Activated CD4-positive, alpha-beta T cell treated with anti-CD3 and anti-CD28 coated beads for 24 hours (primary cell): ENCODE data around the gene CSGALNACT2.
A peak's percentile ranks its signal among the peaks of the same experiment; 100 is the strongest.
"Not testable (repeated sequence)": the region's sequence is repeated elsewhere in the genome, so short reads cannot be mapped to it uniquely, and the experiment has no call there.

Experiments used
- DNase-seq, 2 donors: peaks; one replicate each; pipeline ENCODE4 v3.0.0-alpha.2; 2020; ENCODE audit warnings: low read depth in 2 of 2

CSGALNACT2 gene

GRCh38 chr10:43216931-43217562 is 78.8 kb downstream of the CSGALNACT2 start:
- DNase-seq, result no peak

- DNase-seq, result no peak
These were observed 79.4 kb downstream of the CSGALNACT2 start for GRCh38 chr10:43217563-43218205.

- no peak for DNase-seq
These were observed 80.1 kb downstream of the CSGALNACT2 start for GRCh38 chr10:43218206-43218950.

GRCh38 chr10:43218951-43219837 is 80.9 kb downstream of the CSGALNACT2 start:
- DNase-seq, result no peak

- DNase-seq, result no peak
These were observed 81.6 kb downstream of the CSGALNACT2 start for GRCh38 chr10:43219848-43220247.

- not testable (repeated sequence) for DNase-seq
These were observed 82.0 kb downstream of the CSGALNACT2 start for GRCh38 chr10:43220251-43220650.

DNA sequence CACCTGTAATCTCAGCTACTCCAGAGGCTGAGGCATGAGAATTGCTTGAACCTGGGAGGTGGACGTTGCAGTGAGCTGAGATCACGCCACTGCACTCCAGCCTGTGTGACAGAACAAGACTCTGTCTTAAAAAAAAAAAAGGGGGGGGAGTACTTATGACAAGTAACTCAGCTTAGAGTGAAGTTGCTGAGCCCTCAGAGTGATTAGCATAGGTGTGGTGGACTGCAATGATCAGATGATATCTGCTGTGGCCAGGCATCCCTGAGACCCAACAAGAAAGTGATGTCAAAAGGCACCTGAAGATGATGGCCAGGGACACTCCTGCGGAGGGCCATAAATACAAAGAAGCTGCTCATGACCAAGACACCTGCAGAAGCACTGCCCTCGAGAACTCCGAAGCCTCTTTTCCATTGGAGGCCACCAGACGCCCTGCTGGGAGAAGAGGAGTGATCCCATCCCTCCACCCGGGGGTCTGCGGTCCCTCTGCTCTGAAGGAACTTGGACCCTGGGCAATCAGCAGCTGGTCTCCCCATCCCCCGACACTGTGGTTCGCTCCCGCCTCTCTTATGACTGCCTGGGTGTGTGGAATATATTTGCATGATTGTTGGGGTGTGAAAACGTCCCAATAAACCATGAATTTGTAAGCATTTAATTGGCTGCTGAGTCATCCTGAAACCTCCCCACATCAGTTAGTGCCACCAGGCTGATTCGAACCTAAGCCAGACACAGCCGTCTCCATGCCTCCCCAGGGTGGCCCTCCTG is 82.6 kb downstream of the CSGALNACT2 start:
- no peak for DNase-seq

DNA sequence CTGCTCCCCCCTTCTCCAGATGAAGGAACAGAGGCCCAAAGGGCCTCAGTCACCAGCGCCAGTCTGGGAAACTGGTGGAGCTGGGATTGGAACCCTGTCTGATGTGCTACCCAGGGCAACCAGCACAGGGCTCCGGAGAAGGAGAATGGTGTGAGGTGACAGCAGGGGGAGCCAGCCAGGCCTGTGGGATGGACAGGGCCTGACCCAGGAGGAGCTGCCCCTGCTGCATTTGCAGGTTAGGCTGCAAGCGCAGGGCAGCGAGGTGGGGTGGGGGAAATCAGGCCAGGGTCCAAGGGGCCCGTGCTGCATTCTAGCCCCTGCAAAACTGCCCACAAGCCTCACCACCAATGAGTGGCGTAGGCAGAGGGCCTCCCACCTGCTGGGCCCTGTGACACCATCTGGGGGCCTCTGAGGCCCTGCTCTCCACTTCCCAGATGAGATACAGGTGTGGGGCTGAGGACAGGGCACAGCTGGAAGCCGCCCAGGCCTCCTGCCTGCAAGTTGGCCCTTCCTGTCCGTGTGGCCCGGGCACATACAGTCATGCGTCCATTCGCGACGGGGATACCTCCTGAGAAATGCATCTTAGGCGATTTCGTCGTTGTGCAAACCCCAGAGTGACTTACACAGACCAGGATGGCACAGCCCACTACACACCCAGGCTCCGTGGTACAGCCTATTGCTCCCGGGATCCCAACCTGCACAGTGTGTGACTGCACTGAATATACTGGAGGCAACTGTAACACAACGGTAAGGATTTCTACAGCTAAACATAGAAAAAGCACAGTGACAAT is 83.4 kb downstream of the CSGALNACT2 start:
- DNase-seq, result no peak

GRCh38 chr10:43222210-43222720 is 84.0 kb downstream of the CSGALNACT2 start:
- no peak for DNase-seq

DNA sequence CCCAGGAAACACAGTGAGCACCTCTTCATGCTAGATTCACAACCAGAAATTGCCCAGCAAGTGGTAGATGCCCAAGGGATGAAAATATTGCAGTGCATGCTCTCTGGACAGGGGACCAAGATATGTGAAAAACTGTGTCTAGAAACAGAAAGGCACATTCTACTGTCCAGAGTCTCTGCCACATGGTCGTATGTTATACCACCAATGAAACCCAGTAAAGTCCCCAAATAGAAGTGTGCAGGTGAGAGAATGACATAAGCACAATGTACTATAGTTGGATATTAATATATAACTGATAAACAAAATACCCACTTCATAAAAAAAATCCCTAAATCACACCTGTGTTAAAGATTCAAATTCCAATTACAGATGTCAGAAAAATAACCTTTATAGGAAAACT is 84.8 kb downstream of the CSGALNACT2 start:
- DNase-seq, result no peak

GRCh38 chr10:43224321-43224720 is 86.1 kb downstream of the CSGALNACT2 start:
- no peak for DNase-seq

GRCh38 chr10:43225004-43225786 is 87.0 kb downstream of the CSGALNACT2 start:
- no peak for DNase-seq

DNA sequence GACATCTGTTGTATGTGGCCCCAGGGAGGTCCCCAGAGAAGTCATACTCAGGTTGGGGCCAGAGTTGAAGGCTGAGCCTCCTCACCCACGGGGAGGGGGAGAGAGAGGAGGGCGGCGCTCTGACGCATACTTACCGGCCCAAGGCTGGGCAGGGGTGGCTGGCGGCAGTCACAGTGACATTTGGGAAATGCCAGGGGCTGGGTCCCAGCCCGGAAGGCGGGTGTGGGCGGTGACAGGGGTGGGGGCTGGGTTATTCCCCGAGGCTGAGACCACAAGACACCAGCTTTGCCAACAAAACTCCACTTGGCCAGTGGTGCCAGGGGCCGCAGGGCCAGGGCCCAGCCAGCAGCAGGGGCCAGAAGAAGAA is 87.5 kb downstream of the CSGALNACT2 start:
- peak in 1 of 2 donors; percentile 27 for DNase-seq

- DNase-seq, result no peak
These were observed 88.2 kb downstream of the CSGALNACT2 start for GRCh38 chr10:43226441-43226840.

DNA sequence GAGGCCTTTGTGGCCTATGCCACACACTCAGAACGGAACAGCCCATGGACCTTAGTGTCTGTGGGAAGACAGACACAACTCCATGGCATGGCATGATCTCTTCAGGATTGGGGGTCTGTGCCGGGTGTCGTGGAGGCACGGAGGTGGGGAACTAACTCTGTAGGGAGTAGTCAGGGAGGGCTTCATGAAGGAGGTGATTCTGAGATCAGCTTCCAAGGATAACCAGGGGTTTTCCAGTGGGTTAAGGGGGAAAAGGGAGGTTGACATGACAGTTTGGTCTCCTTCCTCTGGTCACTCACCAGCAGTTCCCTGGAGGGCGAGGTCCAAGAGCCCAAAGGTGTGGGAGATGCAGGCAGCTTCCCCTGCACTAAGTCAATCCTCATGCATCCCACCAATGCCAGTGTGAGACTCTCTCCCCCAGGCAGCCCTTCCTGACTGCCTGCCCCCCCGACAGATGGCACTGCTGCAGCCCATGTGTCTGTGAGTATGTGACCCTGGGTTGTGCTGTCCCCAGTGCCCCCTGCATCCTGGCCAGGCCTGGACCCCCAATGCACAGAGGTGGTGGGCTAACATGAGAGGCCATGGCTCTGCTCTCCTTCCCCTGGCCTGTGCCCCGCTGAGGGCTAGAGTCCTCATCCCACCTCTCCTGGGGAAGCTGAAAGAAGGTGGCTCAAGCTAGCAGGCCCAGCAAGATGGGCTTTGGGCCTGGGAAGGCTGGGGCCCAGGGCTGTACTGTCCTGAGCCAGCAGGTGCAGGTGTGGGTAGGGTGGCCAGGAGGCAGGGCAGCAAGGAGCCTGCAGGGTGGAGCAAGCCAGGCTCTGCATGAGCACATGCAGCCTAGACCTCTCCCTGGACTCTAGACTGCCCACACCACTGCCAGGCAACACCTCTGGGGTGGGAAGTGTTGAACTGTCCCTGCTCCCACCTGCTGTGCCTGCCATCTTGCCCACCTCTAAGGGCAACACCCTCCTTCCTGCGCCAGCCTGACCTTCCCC is 88.9 kb downstream of the CSGALNACT2 start:
- DNase-seq, result no peak

- DNase-seq, result no peak
These were observed 89.9 kb downstream of the CSGALNACT2 start for GRCh38 chr10:43227911-43228782.

- no peak for DNase-seq
These were observed 90.5 kb downstream of the CSGALNACT2 start for GRCh38 chr10:43228783-43229207.
